Measurements from ENCODE around the gene GATA2. TPM values are rescaled to one million over a fixed set of nuclear protein-coding genes. Genes with fewer than 3 reads are reported as not detected.

GATA2 gene
- total and polyA plus RNA-seq, 2 donors (not counting 1 experiment from before 2014, with no cell fraction given) = 0.27 TPM; not detected in 1

GRCh38 chr3:128498127-128498626 is 5.2 kb upstream of the GATA2 start:
- H3K79me2 ChIP-seq (ENCODE audit: control insufficient read depth, insufficient read depth, low read length) = no peaks in the 10 kb centered on the region
- WGBS (ENCODE audit: insufficient coverage) = 11% methylated on average over 3 of the region's 5 CpGs
- intact Hi-C loops (cut with micrococcal nuclease) = loop anchor here (1.0 kb wide), 1 partner anchor 423 kb away; no protein-coding TSS in a partner anchor
- ATAC-seq (ENCODE audit: low read depth) = no peak
- peaks cover 10 to 11% of the 10 kb centered on the region in 2 donors for H3K4me1 ChIP-seq (ENCODE audit: control insufficient read depth in 2 of 2, insufficient read depth in 2 of 2, low read length in 2 of 2)
- no peak overlapping the region for H3K27ac ChIP-seq (ENCODE audit: low read length in 2 of 2)
- Mint-ChIP-seq H3K4me1 (peaks cover 22% of the 10 kb centered on the region), H3K4me3 (peak overlapping the region; percentile 66), H3K27ac (no peak overlapping the region), H3K9me3 (ENCODE audit: insufficient read depth) (no peaks in the 10 kb centered on the region), H3K27me3 (peaks cover 82% of the 10 kb centered on the region)
- no peaks in the 10 kb centered on the region for H3K36me3 ChIP-seq (replicated peaks in 1 of 2; ENCODE audit: control extremely low read depth in 1 of 2, control insufficient read depth in 1 of 2, extremely low read depth in 1 of 2, insufficient read depth in 2 of 2, low read length in 1 of 2)
- no peak overlapping the region for H2AFZ ChIP-seq (ENCODE audit: insufficient read depth, low read depth, low read length, poor library complexity, severe bottlenecking)
- peak overlapping the region; percentile 85 for H3K4me2 ChIP-seq (replicated peaks; ENCODE audit: low read depth, low read length, poor library complexity, severe bottlenecking)
- TF ChIP-seq EZH2 (IDR thresholded peaks at IDR 0.05; ENCODE audit: borderline replicate concordance, insufficient read depth, low read depth, low read length, poor library complexity, severe bottlenecking) (no peak), CTCF (IDR thresholded peaks at IDR 0.05) (peak; percentile 32)
- CTCF ChIA-PET = interaction anchor here (1.0 to 1.8 kb wide), 4 partner anchors 71 to 405 kb away, joined by 3 to 8 read pairs (median 4); no protein-coding TSS in a partner anchor
- H3K27me3 ChIP-seq (replicated peaks in 1 of 4; ENCODE audit: control extremely low read depth in 1 of 4, control insufficient read depth in 3 of 4, insufficient read depth in 4 of 4, low read length in 3 of 4) = peaks cover 0 to 52% (median 29%) of the 10 kb centered on the region in 4 experiments
- POLR2A ChIA-PET = no interaction called here
- peak overlapping the region in 1 of 5 experiments; percentile 57 for H3K4me3 ChIP-seq (ENCODE audit: control extremely low read depth in 1 of 5, extremely low read depth in 1 of 5, insufficient read depth in 1 of 5, low read depth in 2 of 5, low read length in 4 of 5)
- H4K20me1 ChIP-seq (ENCODE audit: control insufficient read depth, insufficient read depth, low read length, poor library complexity, severe bottlenecking) = no peaks in the 10 kb centered on the region
- peak overlapping the region; percentile 63 for H3K9ac ChIP-seq (ENCODE audit: low read length)
- peaks cover 0 to 3% (median 0%) of the 10 kb centered on the region in 3 donors for H3K9me3 ChIP-seq (ENCODE audit: control extremely low read depth in 1 of 3, control insufficient read depth in 2 of 3, insufficient read depth in 1 of 3, low read length in 2 of 3)
- no peak for DNase-seq

Data from B cell (primary cell).